Sigmoid colon (tissue), 7 donors: ENCODE measurements around the gene IKZF2. TPM values are rescaled to one million over a fixed set of nuclear protein-coding genes. Genes with fewer than 3 reads are reported as not detected.
A peak's percentile ranks its signal among the peaks of the same experiment; 100 is the strongest.

Experiments
- DNase-seq: peaks from one replicate; pipeline ENCODE4 v3.0.0-alpha.2; 2019
- H3K27ac ChIP-seq, 4 donors: fragments of 200-600 bp; sonication (generic); one replicate each; pipeline ENCODE4 v1.5.1; 2016 to 2019; ENCODE audit warnings: mild to moderate bottlenecking in 1 of 4
- H3K27me3 ChIP-seq, 3 donors: fragments of 200-600 bp; sonication (generic); one replicate each; pipeline ENCODE4 v1.5.1; 2019; ENCODE audit warnings: mild to moderate bottlenecking in 1 of 3
- H3K36me3 ChIP-seq, 4 donors: fragments of 200-600 bp; sonication (generic); one replicate each; pipeline ENCODE4 v1.5.1; 2016 to 2019
- H3K4me1 ChIP-seq, 4 donors: fragments of 200-600 bp; sonication (generic); one replicate each; pipeline ENCODE4 v1.5.1; 2017 to 2019
- H3K4me3 ChIP-seq, 4 donors: fragments of 200-600 bp; sonication (generic); one replicate each; pipeline ENCODE4 v1.5.1; 2017 to 2019; ENCODE audit warnings: mild to moderate bottlenecking in 2 of 4, moderate library complexity in 1 of 4
- H3K9me3 ChIP-seq, 4 donors: fragments of 200-600 bp in 3 of 4; sonication (generic) in 3 of 4; one replicate each; pipeline versions ENCODE4 v1.5.1 to v1.6.1; 2013 to 2019
- CTCF ChIP-seq, 4 experiments: fragments of 450-650 bp in 3 of 4; fragments of 200-600 bp in 1 of 4; IDR thresholded peaks; one replicate each; pipeline ENCODE4 v1.5.1; 2016 to 2019; ENCODE audit warnings: antibody characterized with exemption in 4 of 4, mild to moderate bottlenecking in 3 of 4, moderate library complexity in 2 of 4
- EP300 ChIP-seq, 4 donors: sonication (generic); formaldehyde crosslinking; IDR thresholded peaks; one replicate each; pipeline ENCODE4 v1.6.1; 2017; ENCODE audit warnings: antibody characterized with exemption in 4 of 4
- POLR2A ChIP-seq, 2 donors: fragments of 450-650 bp; IDR thresholded peaks; one replicate each; pipeline ENCODE4 v1.6.1; 2016; ENCODE audit warnings: antibody characterized with exemption in 2 of 2, mild to moderate bottlenecking in 2 of 2, moderate library complexity in 2 of 2
- POLR2AphosphoS5 ChIP-seq, 4 donors: sonication (generic); formaldehyde crosslinking; IDR thresholded peaks; one replicate each; pipeline ENCODE4 v1.6.1; 2017; ENCODE audit warnings: antibody characterized with exemption in 4 of 4
- whole genome bisulfite sequencing, 2 donors: extraction: QIAGEN DNeasy Blood & Tissue Kit; methylation state at CpG; one replicate each; pipeline ENCODE4 v1.1.7; 2013; 5-methylcytosine and 5-hydroxymethylcytosine counted together
- intact Hi-C: fragments of 100-400 bp; cut with DNase I; formaldehyde crosslinking; loops from one replicate; pipeline ENCODE4 v1.15.1; 2023
- polyA plus RNA-seq, 3 donors: library from polyadenylated mRNA; stranded (reverse); fragments of 200-250 nt; gene quantifications; one replicate each; pipeline ENCODE4 v1.2.3, GENCODE V29; 2013
- total RNA-seq, 4 donors: library from RNA; depleted of rRNA; stranded (reverse); fragments of >200 nt; gene quantifications; one replicate each; pipeline ENCODE4 v1.1.0, GENCODE V29; 2016
- donor health status: healthy with polysubstance abuse.
- donor health status: Bipolar disorder and iron deficiency.
- donor health status: healthy.

The IKZF2 gene
- total and polyA plus RNA-seq, 7 donors = under 0.01 to 14.9 (median 5.5) TPM

GRCh38 chr2:213066443-213066743, 85.0 kb downstream of the IKZF2 start:
- H3K27ac ChIP-seq = peak overlapping the region in 2 of 4 donors; percentile 28
- H3K4me3 ChIP-seq = peak overlapping the region in 2 of 4 donors; percentile 16 to 31
- WGBS, 2 donors = 2 to 18% methylated on average over 1 of the region's 1 CpG
- no peak for DNase-seq
- TF ChIP-seq POLR2AphosphoS5 (IDR thresholded peaks at IDR 0.05) (no peak), EP300 (IDR thresholded peaks at IDR 0.05) (no peak), POLR2A (IDR thresholded peaks at IDR 0.05) (no peak), CTCF (IDR thresholded peaks at IDR 0.05) (no peak)
- no peaks in the 10 kb centered on the region for H3K9me3 ChIP-seq
- intact Hi-C loops = no loop called here
- H3K36me3 ChIP-seq = no peaks in the 10 kb centered on the region
- H3K4me1 ChIP-seq = peaks cover 0 to 34% (median 23%) of the 10 kb centered on the region in 4 donors
- no peaks in the 10 kb centered on the region for H3K27me3 ChIP-seq

GRCh38 chr2:213065583-213066442, 85.6 kb downstream of the IKZF2 start:
- Histone ChIP-seq H3K27ac (peak overlapping the region in 2 of 4 donors; percentile 28), H3K36me3 (no peaks in the 10 kb centered on the region), H3K9me3 (no peaks in the 10 kb centered on the region), H3K4me1 (peaks cover 0 to 34% (median 23%) of the 10 kb centered on the region in 4 donors), H3K27me3 (no peaks in the 10 kb centered on the region), H3K4me3 (peak overlapping the region in 2 of 4 donors; percentile 16 to 31)
- WGBS, 2 donors = 23 to 30% methylated on average over 8 of the region's 8 CpGs
- TF ChIP-seq EP300 (IDR thresholded peaks at IDR 0.05) = no peak
- TF ChIP-seq POLR2AphosphoS5 (IDR thresholded peaks at IDR 0.05) = no peak
- intact Hi-C loops = no loop called here
- DNase-seq = no peak

- Histone ChIP-seq H3K27me3 (no peaks in the 10 kb centered on the region), H3K36me3 (no peaks in the 10 kb centered on the region), H3K9me3 (no peaks in the 10 kb centered on the region), H3K4me3 (no peak overlapping the region), H3K4me1 (peaks cover 0 to 27% (median 15%) of the 10 kb centered on the region in 4 donors), H3K27ac (no peak overlapping the region)
- intact Hi-C loops = no loop called here
- WGBS, 2 donors = 68 to 70% methylated on average over 2 of the region's 2 CpGs
- TF ChIP-seq EP300 (IDR thresholded peaks at IDR 0.05) (no peak), POLR2A (IDR thresholded peaks at IDR 0.05) (no peak), POLR2AphosphoS5 (IDR thresholded peaks at IDR 0.05) (no peak), CTCF (IDR thresholded peaks at IDR 0.05) (no peak)
- DNase-seq = no peak
Observed at GRCh38 chr2:213064099-213064498, 87.3 kb downstream of the IKZF2 start.

- Histone ChIP-seq H3K9me3 (no peaks in the 10 kb centered on the region), H3K27me3 (no peaks in the 10 kb centered on the region), H3K36me3 (no peaks in the 10 kb centered on the region), H3K4me1 (no peaks in the 10 kb centered on the region), H3K4me3 (no peak overlapping the region), H3K27ac (no peak overlapping the region)
- intact Hi-C loops = no loop called here
- TF ChIP-seq POLR2AphosphoS5 (IDR thresholded peaks at IDR 0.05) (no peak), EP300 (IDR thresholded peaks at IDR 0.05) (no peak), CTCF (IDR thresholded peaks at IDR 0.05) (no peak), POLR2A (IDR thresholded peaks at IDR 0.05) (no peak)
- DNase-seq = no peak
- 79 to 85% methylated on average over 3 of the region's 3 CpGs for WGBS, 2 donors
Observed at GRCh38 chr2:213057977-213058376, 93.4 kb downstream of the IKZF2 start.

- no peak overlapping the region for H3K27ac ChIP-seq
- no peak for DNase-seq
- intact Hi-C loops = no loop called here
- no peaks in the 10 kb centered on the region for H3K36me3 ChIP-seq
- 85 to 90% methylated on average over 1 of the region's 1 CpG for WGBS, 2 donors
- no peak for TF ChIP-seq CTCF (IDR thresholded peaks at IDR 0.05)
- TF ChIP-seq EP300 (IDR thresholded peaks at IDR 0.05) = no peak
- no peak for TF ChIP-seq POLR2AphosphoS5 (IDR thresholded peaks at IDR 0.05)
- no peak for TF ChIP-seq POLR2A (IDR thresholded peaks at IDR 0.05)
- H3K4me1 ChIP-seq = no peaks in the 10 kb centered on the region
- no peaks in the 10 kb centered on the region for H3K27me3 ChIP-seq
- H3K9me3 ChIP-seq = no peaks in the 10 kb centered on the region
- H3K4me3 ChIP-seq = no peak overlapping the region
Observed at GRCh38 chr2:213046431-213046830, 105.0 kb downstream of the IKZF2 start.
